H9 (cell line): Measurements from ENCODE around the gene REC114. TPM values are rescaled to one million over a fixed set of nuclear protein-coding genes. Genes with fewer than 3 reads are reported as not detected.

ENCODE experiments used
- DNase-seq: peaks from one replicate; pipeline ENCODE4 v3.0.0-alpha.2; 2017
- H2AFZ ChIP-seq: one replicate; pipeline ENCODE4 v1.6.1; 2013; ENCODE audit warnings: mild to moderate bottlenecking, low read length, control low read depth, moderate library complexity
- H2AK5ac ChIP-seq: 2 replicates; pipeline ENCODE4 v1.6.1; 2013; ENCODE audit warnings: low read length, control low read depth, mixed read lengths; ENCODE audit not compliant: insufficient read length
- H2BK120ac ChIP-seq: one replicate; pipeline ENCODE4 v1.6.1; 2013; ENCODE audit warnings: low read depth, mild to moderate bottlenecking, low read length, control low read depth, inconsistent platforms; ENCODE audit not compliant: poor library complexity, severe bottlenecking
- H2BK12ac ChIP-seq: 2 replicates; pipeline ENCODE4 v1.6.1; 2013; ENCODE audit warnings: low read length, control low read depth, mixed read lengths, low read depth; ENCODE audit not compliant: insufficient read length
- H2BK15ac ChIP-seq: 2 replicates; pipeline ENCODE4 v1.6.1; 2013; ENCODE audit warnings: low read depth, low read length, control low read depth
- H2BK20ac ChIP-seq: one replicate; pipeline ENCODE4 v1.6.1; 2013; ENCODE audit warnings: low read depth, mild to moderate bottlenecking, low read length, control low read depth, inconsistent platforms; ENCODE audit not compliant: poor library complexity, severe bottlenecking
- H2BK5ac ChIP-seq: 2 replicates; pipeline ENCODE4 v1.6.1; 2013; ENCODE audit warnings: low read length, control low read depth, mixed read lengths; ENCODE audit not compliant: insufficient read length
- H3K14ac ChIP-seq: 2 replicates; pipeline ENCODE4 v1.6.1; 2013; ENCODE audit warnings: low read length, control low read depth; ENCODE audit not compliant: insufficient read depth
- H3K18ac ChIP-seq: 2 replicates; pipeline ENCODE4 v1.6.1; 2013; ENCODE audit warnings: low read depth, mild to moderate bottlenecking, mixed read lengths, low read length, control low read depth; ENCODE audit not compliant: insufficient read length
- H3K23ac ChIP-seq: 2 replicates; pipeline ENCODE4 v1.6.1; 2013; ENCODE audit warnings: low read length, control low read depth, mixed read lengths, low read depth; ENCODE audit not compliant: insufficient read length
- H3K23me2 ChIP-seq: 2 replicates; pipeline ENCODE4 v1.6.1; 2013; ENCODE audit warnings: low read depth, mild to moderate bottlenecking, mixed read lengths, low read length, control low read depth; ENCODE audit not compliant: insufficient read length, poor library complexity, severe bottlenecking
- H3K27ac ChIP-seq: 2 replicates; pipeline ENCODE4 v1.5.1; 2013; ENCODE audit warnings: low read length, control low read depth, mixed read lengths, low read depth; ENCODE audit not compliant: insufficient read length
- H3K27me3 ChIP-seq: 2 replicates; pipeline ENCODE4 v1.6.1; 2013; ENCODE audit warnings: low read length, control low read depth, inconsistent platforms; ENCODE audit not compliant: insufficient read depth
- H3K4ac ChIP-seq: 2 replicates; pipeline ENCODE4 v1.6.1; 2013; ENCODE audit warnings: low read depth, mild to moderate bottlenecking, control low read depth, inconsistent platforms, low read length, moderate library complexity
- H3K4me1 ChIP-seq: 2 replicates; pipeline ENCODE4 v1.6.1; 2013; ENCODE audit warnings: low read length, control low read depth, inconsistent platforms; ENCODE audit not compliant: insufficient read depth
- H3K4me2 ChIP-seq: 2 replicates; pipeline ENCODE4 v1.6.1; 2013; ENCODE audit warnings: low read length, control low read depth, mixed read lengths; ENCODE audit not compliant: insufficient read length, insufficient read depth
- H3K56ac ChIP-seq: 2 replicates; pipeline ENCODE4 v1.6.1; 2013; ENCODE audit warnings: low read depth, mild to moderate bottlenecking, mixed read lengths, low read length, control low read depth; ENCODE audit not compliant: insufficient read length
- H3K79me1 ChIP-seq: 2 replicates; pipeline ENCODE4 v1.6.1; 2013; ENCODE audit warnings: low read depth, mild to moderate bottlenecking, moderate library complexity, low read length, control low read depth, inconsistent platforms; ENCODE audit not compliant: insufficient read depth, poor library complexity, severe bottlenecking
- H3K79me2 ChIP-seq: 2 replicates; pipeline ENCODE4 v1.6.1; 2013; ENCODE audit warnings: low read length, control low read depth, inconsistent platforms; ENCODE audit not compliant: insufficient read depth
- H3K9ac ChIP-seq: 2 replicates; pipeline ENCODE4 v1.6.1; 2013; ENCODE audit warnings: low read length, control low read depth, mixed read lengths; ENCODE audit not compliant: insufficient read length; ENCODE audit errors: extremely low read depth
- H3K9me3 ChIP-seq: one replicate; pipeline ENCODE4 v1.6.1; 2013; ENCODE audit warnings: low read depth, low read length, inconsistent platforms; ENCODE audit not compliant: control insufficient read depth
- H3T11ph ChIP-seq: one replicate; pipeline ENCODE4 v1.6.1; 2013; ENCODE audit warnings: mild to moderate bottlenecking, low read length, control low read depth, inconsistent platforms
- H4K20me1 ChIP-seq: one replicate; pipeline ENCODE4 v1.6.1; 2013; ENCODE audit not compliant: control insufficient read depth, insufficient read length, insufficient read depth
- H4K5ac ChIP-seq: 2 replicates; pipeline ENCODE4 v1.6.1; 2013; ENCODE audit warnings: low read depth, mild to moderate bottlenecking, mixed read lengths, low read length, control low read depth; ENCODE audit not compliant: insufficient read length
- H4K8ac ChIP-seq: replicated peaks from 2 replicates; pipeline ENCODE4 v1.6.1; 2013; ENCODE audit warnings: low read length, control low read depth, mixed read lengths, low read depth; ENCODE audit not compliant: insufficient read length
- H4K91ac ChIP-seq: 2 replicates; pipeline ENCODE4 v1.6.1; 2013; ENCODE audit warnings: low read depth, mild to moderate bottlenecking, moderate library complexity, mixed read lengths, low read length, control low read depth; ENCODE audit not compliant: insufficient read length
- H3K27ac Mint-ChIP-seq, 3 experiments: 2 replicates in 2 of 3; 3 replicates in 1 of 3; pipeline ENCODE4 v1.8.0; 2020 to 2021; ENCODE audit warnings: mixed read lengths in 3 of 3, mild to moderate bottlenecking in 1 of 3, moderate library complexity in 1 of 3
- H3K27me3 Mint-ChIP-seq: 2 replicates; pipeline ENCODE4 v1.8.0; 2021; ENCODE audit warnings: low read depth, mild to moderate bottlenecking, moderate library complexity, mixed read lengths
- H3K36me3 Mint-ChIP-seq, 3 experiments: 2 replicates in 2 of 3; 3 replicates in 1 of 3; pipeline ENCODE4 v1.8.0; 2020 to 2021; ENCODE audit warnings: low read depth in 3 of 3, mixed read lengths in 3 of 3; ENCODE audit not compliant: insufficient read depth in 1 of 3
- H3K4me1 Mint-ChIP-seq, 2 experiments: 2 replicates each; pipeline ENCODE4 v1.8.0; 2020; ENCODE audit warnings: mixed read lengths in 2 of 2
- H3K4me3 Mint-ChIP-seq, 2 experiments: 2 replicates in 1 of 2; 3 replicates in 1 of 2; pipeline ENCODE4 v1.8.0; 2020 to 2021; ENCODE audit warnings: mild to moderate bottlenecking in 2 of 2, mixed read lengths in 2 of 2, moderate library complexity in 1 of 2
- H3K9me3 Mint-ChIP-seq, 2 experiments: 2 replicates in 1 of 2; 3 replicates in 1 of 2; pipeline ENCODE4 v1.8.0; 2020; ENCODE audit warnings: mild to moderate bottlenecking in 2 of 2, mixed read lengths in 2 of 2, moderate library complexity in 1 of 2
- WGBS: extraction: QIAGEN DNeasy Blood & Tissue Kit; methylation state at CpG from one replicate; pipeline ENCODE4 v1.1.7; 2013; ENCODE audit warnings: missing lambda C conversion rate, low lambda C conversion rate, mixed read lengths; ENCODE audit not compliant: insufficient read length; ENCODE audit errors: extremely low coverage; 5-methylcytosine and 5-hydroxymethylcytosine counted together
- total RNA-seq: library from RNA; stranded (reverse); gene quantifications from 2 replicates; pipeline ENCODE4 v1.2.1, GENCODE V29; 2021
- TF ChIP-seq, protein P1 (sequence below): fragments of 200-600 bp; sonication (generic); conservative IDR thresholded peaks from 3 replicates; pipeline ENCODE4 v1.8.0; 2021; ENCODE audit warnings: antibody characterized with exemption, mild to moderate bottlenecking

Gene REC114
- total RNA-seq, 1 experiment from 2014 or later, result not detected

DNA sequence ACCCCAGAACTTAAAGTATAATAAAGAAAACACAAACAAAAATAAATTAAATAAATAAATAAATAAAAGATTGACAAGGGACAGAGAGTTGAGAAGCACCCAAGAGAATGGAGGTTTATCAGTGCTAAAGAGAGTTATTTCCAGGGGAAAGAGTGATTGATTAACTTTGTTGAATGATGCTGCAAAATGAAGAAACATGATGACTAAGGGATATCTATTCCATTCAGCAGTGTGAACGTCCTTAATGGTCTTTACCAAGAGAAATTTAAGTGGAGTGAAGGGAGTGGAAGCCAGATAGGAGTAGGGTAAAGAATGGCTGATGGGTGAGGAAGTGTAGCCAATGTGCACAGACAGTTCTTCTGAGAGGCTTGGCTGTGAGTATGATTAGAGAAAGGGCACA lies 11.1 kb downstream of the REC114 start:
- Histone ChIP-seq H3T11ph (no peak overlapping the region), H2AFZ (no peak overlapping the region), H3K27me3 (no peaks in the 10 kb centered on the region), H2AK5ac (no peak overlapping the region), H3K18ac (no peak overlapping the region), H2BK15ac (no peak overlapping the region), H3K14ac (no peak overlapping the region), H2BK5ac (no peak overlapping the region), H3K56ac (no peak overlapping the region), H4K20me1 (no peaks in the 10 kb centered on the region), H4K8ac (no peak overlapping the region), H3K79me1 (no peaks in the 10 kb centered on the region), H2BK120ac (no peak overlapping the region), H3K23ac (no peak overlapping the region), H3K4me1 (no peaks in the 10 kb centered on the region; the same call in 1 of the 2 replicates), H2BK12ac (no peak overlapping the region), H3K4ac (no peak overlapping the region), H2BK20ac (no peak overlapping the region), H3K9ac (no peak overlapping the region), H3K27ac (no peak overlapping the region), H3K23me2 (no peaks in the 10 kb centered on the region), H3K9me3 (no peaks in the 10 kb centered on the region), H4K5ac (no peak overlapping the region), H3K79me2 (no peaks in the 10 kb centered on the region), H4K91ac (no peak overlapping the region), H3K4me2 (no peak overlapping the region)
- Mint-ChIP-seq H3K9me3 (peaks cover 0 to 3% of the 10 kb centered on the region in 2 experiments; a peak in 2 of 5 replicates), H3K36me3 (no peaks in the 10 kb centered on the region; a peak in 1 of 7 replicates), H3K27me3 (peaks cover 3% of the 10 kb centered on the region), H3K4me3 (no peak overlapping the region), H3K4me1 (peaks cover 7 to 11% of the 10 kb centered on the region in 2 experiments), H3K27ac (no peak overlapping the region)
- DNase-seq, result no peak
- TF ChIP-seq, protein P1, sequence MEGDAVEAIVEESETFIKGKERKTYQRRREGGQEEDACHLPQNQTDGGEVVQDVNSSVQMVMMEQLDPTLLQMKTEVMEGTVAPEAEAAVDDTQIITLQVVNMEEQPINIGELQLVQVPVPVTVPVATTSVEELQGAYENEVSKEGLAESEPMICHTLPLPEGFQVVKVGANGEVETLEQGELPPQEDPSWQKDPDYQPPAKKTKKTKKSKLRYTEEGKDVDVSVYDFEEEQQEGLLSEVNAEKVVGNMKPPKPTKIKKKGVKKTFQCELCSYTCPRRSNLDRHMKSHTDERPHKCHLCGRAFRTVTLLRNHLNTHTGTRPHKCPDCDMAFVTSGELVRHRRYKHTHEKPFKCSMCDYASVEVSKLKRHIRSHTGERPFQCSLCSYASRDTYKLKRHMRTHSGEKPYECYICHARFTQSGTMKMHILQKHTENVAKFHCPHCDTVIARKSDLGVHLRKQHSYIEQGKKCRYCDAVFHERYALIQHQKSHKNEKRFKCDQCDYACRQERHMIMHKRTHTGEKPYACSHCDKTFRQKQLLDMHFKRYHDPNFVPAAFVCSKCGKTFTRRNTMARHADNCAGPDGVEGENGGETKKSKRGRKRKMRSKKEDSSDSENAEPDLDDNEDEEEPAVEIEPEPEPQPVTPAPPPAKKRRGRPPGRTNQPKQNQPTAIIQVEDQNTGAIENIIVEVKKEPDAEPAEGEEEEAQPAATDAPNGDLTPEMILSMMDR, result no peak
- WGBS, result no CpG with 5 or more reads among the region's 1 CpG
